ENCODE data around the gene ATP1A4.

Gene ATP1A4

DNA sequence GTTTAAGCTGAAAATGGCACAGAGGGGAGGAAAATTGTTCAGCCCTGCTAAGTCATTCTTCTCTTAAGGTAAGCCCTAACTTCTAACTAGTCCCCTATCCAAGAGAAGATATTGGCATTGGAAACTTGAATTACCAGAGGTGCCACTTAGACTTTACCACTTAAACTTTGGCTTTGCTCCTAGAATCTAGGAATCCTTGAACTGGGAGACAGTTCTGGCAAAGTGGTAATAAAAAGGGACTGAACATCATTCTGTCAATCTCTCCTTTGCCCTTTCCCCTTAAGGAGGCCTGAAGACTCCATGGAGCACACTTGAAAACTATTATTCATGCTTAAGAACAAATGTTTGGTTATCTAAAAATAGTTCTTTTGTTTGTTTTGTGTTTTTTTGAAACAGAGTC, 8.4 kb downstream of the ATP1A4 start:
- no peak overlapping the region for H3K27ac Mint-ChIP-seq
- no peak overlapping the region for H3K4me3 Mint-ChIP-seq
- no peaks in the 10 kb centered on the region for H3K36me3 Mint-ChIP-seq (ENCODE audit: low read depth)
- H3K9me3 Mint-ChIP-seq = no peaks in the 10 kb centered on the region
- H3K4me1 Mint-ChIP-seq = peaks cover 20% of the 10 kb centered on the region
- TF ChIP-seq, protein P1, sequence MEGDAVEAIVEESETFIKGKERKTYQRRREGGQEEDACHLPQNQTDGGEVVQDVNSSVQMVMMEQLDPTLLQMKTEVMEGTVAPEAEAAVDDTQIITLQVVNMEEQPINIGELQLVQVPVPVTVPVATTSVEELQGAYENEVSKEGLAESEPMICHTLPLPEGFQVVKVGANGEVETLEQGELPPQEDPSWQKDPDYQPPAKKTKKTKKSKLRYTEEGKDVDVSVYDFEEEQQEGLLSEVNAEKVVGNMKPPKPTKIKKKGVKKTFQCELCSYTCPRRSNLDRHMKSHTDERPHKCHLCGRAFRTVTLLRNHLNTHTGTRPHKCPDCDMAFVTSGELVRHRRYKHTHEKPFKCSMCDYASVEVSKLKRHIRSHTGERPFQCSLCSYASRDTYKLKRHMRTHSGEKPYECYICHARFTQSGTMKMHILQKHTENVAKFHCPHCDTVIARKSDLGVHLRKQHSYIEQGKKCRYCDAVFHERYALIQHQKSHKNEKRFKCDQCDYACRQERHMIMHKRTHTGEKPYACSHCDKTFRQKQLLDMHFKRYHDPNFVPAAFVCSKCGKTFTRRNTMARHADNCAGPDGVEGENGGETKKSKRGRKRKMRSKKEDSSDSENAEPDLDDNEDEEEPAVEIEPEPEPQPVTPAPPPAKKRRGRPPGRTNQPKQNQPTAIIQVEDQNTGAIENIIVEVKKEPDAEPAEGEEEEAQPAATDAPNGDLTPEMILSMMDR (IDR thresholded peaks at IDR 0.05; ENCODE audit: unreplicated experiment in 3 of 3) = no peak
- H3K27me3 Mint-ChIP-seq (ENCODE audit: low read depth) = peaks cover 7% of the 10 kb centered on the region

DNA sequence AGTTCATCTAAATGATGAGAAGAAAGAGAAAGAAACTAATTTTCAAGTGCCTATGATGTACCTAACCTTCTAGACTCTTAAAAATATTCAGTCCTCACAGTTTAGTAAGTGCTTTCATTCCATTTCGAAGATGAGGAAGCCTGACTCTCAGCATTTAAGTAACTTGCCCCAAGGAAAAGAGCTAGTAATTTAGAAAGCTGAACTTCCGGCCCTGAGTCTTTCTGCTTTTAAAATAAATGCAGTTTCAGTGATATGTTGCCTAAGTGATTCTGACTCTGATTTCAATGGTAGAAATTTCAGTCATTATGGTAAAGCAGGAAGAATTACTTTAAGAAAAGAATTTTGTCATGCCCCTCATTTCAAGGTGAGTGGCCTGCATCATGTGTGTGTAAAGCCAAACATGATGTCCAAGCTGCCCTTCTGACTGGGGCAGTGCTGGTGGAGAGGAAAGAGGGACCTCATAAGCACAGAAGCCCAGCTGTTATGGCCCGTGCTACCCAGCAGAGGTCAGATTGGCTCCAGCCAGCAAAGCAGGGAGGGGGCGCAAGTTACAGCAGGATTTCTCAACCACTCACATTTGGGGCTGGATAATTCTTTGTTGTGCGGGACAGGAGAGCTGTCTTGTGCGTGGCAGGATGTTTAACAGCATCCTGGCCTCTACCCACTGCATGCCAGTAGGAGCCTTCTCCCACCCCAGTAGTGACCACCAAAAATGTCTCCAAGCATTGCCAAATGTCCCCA, 10.7 kb downstream of the ATP1A4 start:
- peaks cover 11% of the 10 kb centered on the region for H3K27me3 Mint-ChIP-seq (ENCODE audit: low read depth)
- no peaks in the 10 kb centered on the region for H3K9me3 Mint-ChIP-seq
- no peak overlapping the region for H3K4me3 Mint-ChIP-seq
- TF ChIP-seq, protein P1 (IDR thresholded peaks at IDR 0.05; ENCODE audit: unreplicated experiment in 3 of 3) = peak in 2 of 3 experiments; percentile 34 to 38
- H3K36me3 Mint-ChIP-seq (ENCODE audit: low read depth) = no peaks in the 10 kb centered on the region
- H3K4me1 Mint-ChIP-seq = peaks cover 22% of the 10 kb centered on the region
- no peak overlapping the region for H3K27ac Mint-ChIP-seq

DNA sequence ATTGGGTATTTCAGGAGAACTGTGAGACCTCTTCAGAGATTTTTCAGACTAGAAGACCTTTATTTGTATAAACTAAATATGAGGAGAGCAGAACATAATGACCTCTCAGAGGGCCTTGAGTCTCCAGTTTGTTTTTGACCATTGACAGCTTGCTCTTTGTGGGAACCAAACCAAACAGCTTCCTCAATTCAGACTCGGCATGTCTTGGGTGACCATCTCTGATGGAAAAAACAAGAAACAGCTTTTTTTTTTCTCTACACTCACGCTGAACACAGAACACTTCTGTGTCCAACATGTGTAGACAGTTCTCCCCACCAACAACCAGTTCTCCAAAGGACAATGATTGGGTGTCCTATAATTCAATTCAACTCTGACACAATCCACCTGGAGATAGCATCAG, 11.5 kb downstream of the ATP1A4 start:
- TF ChIP-seq, protein P1 (IDR thresholded peaks at IDR 0.05; ENCODE audit: unreplicated experiment in 3 of 3) = no peak
- Mint-ChIP-seq H3K27ac (no peak overlapping the region), H3K4me3 (no peak overlapping the region), H3K36me3 (ENCODE audit: low read depth) (no peaks in the 10 kb centered on the region), H3K4me1 (peaks cover 23% of the 10 kb centered on the region), H3K27me3 (ENCODE audit: low read depth) (peaks cover 11% of the 10 kb centered on the region), H3K9me3 (no peaks in the 10 kb centered on the region)

DNA sequence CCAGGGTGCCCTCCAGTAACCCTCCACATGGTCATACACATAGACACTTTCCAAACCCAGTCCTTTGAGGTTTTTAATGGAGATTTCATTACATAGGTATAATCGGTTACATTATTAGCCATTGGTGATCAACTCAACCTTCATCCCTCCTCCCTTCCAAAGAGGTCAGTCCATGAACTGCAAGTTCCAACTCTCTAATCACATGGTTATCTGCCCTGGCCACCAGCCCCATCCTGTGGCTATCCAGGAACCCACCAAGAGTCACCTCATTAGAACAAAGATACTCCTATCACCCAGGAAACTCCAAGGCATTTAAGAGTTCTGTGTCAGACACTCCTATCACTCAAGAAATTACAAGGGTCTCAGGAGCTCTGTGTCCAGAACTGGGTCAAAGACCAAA, 12.2 kb downstream of the ATP1A4 start:
- TF ChIP-seq, protein P1 (IDR thresholded peaks at IDR 0.05; ENCODE audit: unreplicated experiment in 3 of 3) = no peak
- Mint-ChIP-seq H3K4me1 (peaks cover 21% of the 10 kb centered on the region), H3K27me3 (ENCODE audit: low read depth) (peaks cover 11% of the 10 kb centered on the region), H3K27ac (no peak overlapping the region), H3K4me3 (no peak overlapping the region), H3K36me3 (ENCODE audit: low read depth) (no peaks in the 10 kb centered on the region), H3K9me3 (no peaks in the 10 kb centered on the region)

DNA sequence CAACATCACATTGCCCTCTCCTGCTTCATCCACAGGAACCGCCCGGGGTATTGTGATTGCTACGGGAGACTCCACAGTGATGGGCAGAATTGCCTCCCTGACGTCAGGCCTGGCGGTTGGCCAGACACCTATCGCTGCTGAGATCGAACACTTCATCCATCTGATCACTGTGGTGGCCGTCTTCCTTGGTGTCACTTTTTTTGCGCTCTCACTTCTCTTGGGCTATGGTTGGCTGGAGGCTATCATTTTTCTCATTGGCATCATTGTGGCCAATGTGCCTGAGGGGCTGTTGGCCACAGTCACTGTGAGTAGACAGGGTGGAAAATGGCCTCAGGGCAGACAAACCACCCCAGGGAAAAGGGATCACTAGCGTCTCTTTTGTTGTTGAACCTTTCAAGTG, 12.7 kb downstream of the ATP1A4 start:
- Mint-ChIP-seq H3K4me1 (peaks cover 23% of the 10 kb centered on the region), H3K9me3 (no peaks in the 10 kb centered on the region), H3K27ac (no peak overlapping the region), H3K27me3 (ENCODE audit: low read depth) (peaks cover 11% of the 10 kb centered on the region), H3K36me3 (ENCODE audit: low read depth) (no peaks in the 10 kb centered on the region), H3K4me3 (no peak overlapping the region)
- TF ChIP-seq, protein P1 (IDR thresholded peaks at IDR 0.05; ENCODE audit: unreplicated experiment in 3 of 3) = no peak

Data from nephron (organoid).